AG04450 (cell line): ENCODE data around the gene ROMO1. TPM values are rescaled to one million over a fixed set of nuclear protein-coding genes. Genes with fewer than 3 reads are reported as not detected.
"Not testable (repeated sequence)": the region's sequence is repeated elsewhere in the genome, so short reads cannot be mapped to it uniquely, and the experiment has no call there.

Experiments
- CTCF ChIA-PET: fragments of 300-600, 350-600 bp; formaldehyde crosslinking; extraction: SDS; loops from one replicate; lab custom pipeline; 2022; ENCODE audit warnings: antibody characterized with exemption, inconsistent platforms; lab: Charles Lee
- POLR2A ChIA-PET: fragments of 350-600 bp; formaldehyde crosslinking; extraction: SDS; loops from one replicate; lab custom pipeline; 2021; ENCODE audit warnings: antibody characterized with exemption, inconsistent platforms; lab: Yijun Ruan, JAX
- DNase-seq: peaks from one replicate; pipeline ENCODE4 v3.0.0-alpha.2; 2011; ENCODE audit warnings: low read depth, low spot score
- H3K27ac ChIP-seq: one replicate; pipeline ENCODE4 v1.5.1; 2012; ENCODE audit warnings: low read depth, low read length, control low read depth
- H3K27me3 ChIP-seq: one replicate; pipeline ENCODE4 v1.6.0; 2012; ENCODE audit warnings: low read length; ENCODE audit not compliant: control insufficient read depth, insufficient read depth
- H3K4me3 ChIP-seq: 2 replicates; pipeline ENCODE4 v1.5.1; 2011; ENCODE audit warnings: mild to moderate bottlenecking, low read depth, low read length, control low read depth
- H3K9me3 ChIP-seq: 2 replicates; pipeline ENCODE4 v1.5.1; 2012; ENCODE audit warnings: low read length; ENCODE audit not compliant: control insufficient read depth, insufficient read depth
- polyA plus RNA-seq: library from polyadenylated mRNA; depleted of rRNA; stranded (reverse); fragments of >200 nt; gene quantifications from 2 replicates; pipeline ENCODE4 v1.2.3, GENCODE V29; 2011
- TF ChIP-seq, protein P1 (sequence below): IDR thresholded peaks from 2 replicates; pipeline ENCODE4 v1.5.1; 2011; ENCODE audit warnings: low read depth, low read length, control low read depth, inconsistent platforms

Gene ROMO1
- polyA plus RNA-seq, 1 experiment: 177 TPM

DNA sequence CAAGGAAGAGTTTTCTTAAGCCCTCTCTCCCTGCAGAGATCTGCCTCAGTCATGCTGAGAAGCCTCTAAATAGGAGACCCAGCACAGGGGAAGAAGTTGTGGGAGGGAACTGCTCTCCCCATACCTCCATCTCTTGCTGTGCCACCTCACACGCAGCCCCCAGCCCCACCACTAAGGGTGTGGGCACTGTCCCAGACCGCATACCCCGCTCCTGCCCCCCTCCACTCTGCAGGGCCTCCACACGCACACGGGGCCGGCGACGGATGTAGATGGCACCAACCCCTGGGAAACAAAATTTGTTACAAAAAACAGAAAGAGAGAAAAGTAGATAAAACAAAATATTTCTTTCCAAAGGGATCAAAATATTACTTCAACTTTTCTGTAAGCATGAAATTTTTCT lies 24.3 kb upstream of the ROMO1 start:
- Histone ChIP-seq H3K27me3 (no peaks in the 10 kb centered on the region), H3K9me3 (no peaks in the 10 kb centered on the region), H3K4me3 (no peak overlapping the region), H3K27ac (no peak overlapping the region)
- TF ChIP-seq, protein P1, sequence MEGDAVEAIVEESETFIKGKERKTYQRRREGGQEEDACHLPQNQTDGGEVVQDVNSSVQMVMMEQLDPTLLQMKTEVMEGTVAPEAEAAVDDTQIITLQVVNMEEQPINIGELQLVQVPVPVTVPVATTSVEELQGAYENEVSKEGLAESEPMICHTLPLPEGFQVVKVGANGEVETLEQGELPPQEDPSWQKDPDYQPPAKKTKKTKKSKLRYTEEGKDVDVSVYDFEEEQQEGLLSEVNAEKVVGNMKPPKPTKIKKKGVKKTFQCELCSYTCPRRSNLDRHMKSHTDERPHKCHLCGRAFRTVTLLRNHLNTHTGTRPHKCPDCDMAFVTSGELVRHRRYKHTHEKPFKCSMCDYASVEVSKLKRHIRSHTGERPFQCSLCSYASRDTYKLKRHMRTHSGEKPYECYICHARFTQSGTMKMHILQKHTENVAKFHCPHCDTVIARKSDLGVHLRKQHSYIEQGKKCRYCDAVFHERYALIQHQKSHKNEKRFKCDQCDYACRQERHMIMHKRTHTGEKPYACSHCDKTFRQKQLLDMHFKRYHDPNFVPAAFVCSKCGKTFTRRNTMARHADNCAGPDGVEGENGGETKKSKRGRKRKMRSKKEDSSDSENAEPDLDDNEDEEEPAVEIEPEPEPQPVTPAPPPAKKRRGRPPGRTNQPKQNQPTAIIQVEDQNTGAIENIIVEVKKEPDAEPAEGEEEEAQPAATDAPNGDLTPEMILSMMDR: no peak
- ChIA-PET CTCF (no interaction called here), POLR2A (no interaction called here)
- DNase-seq: no peak

DNA sequence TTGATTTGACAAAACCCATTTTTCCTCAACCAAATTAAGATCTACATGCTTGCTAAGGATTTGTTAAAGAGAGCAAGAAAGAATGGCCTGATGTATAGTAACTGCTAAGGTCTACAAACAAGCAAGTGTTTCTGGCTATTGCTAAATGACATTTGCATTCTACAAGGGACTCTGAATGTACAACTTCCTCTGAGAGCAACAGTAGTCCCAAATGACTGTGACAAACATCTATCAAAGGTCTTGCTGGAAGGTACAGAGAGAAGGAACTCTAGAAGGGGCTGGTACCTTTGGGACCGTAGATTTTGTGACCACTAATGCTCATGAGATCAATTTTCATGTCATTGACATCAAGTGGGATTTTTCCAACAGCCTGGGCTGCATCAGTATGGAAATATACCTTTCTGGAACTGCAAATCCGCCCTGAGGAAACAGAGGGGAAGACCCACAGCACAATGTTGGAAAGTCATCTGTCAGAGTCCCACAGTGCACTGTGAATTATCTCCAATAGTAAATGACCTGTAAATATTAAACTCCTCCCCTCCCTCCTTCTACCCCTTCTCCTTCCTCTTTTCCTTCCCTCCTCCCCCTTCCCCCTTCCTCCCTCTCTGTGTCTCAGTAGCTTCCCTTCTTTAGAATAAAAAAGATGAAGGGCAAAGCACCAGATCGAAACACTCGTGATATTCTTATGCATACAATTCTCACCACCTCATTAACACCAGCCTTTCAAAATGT lies 18.6 kb upstream of the ROMO1 start:
- Histone ChIP-seq H3K4me3 (no peak overlapping the region), H3K27ac (no peak overlapping the region), H3K9me3 (no peaks in the 10 kb centered on the region), H3K27me3 (no peaks in the 10 kb centered on the region)
- TF ChIP-seq, protein P1: no peak
- CTCF ChIA-PET: interaction anchor here (0.6 kb wide), 1 partner anchor 450 kb away, joined by 4 read pairs; no protein-coding TSS in a partner anchor
- no peak for DNase-seq
- POLR2A ChIA-PET: no interaction called here

- Histone ChIP-seq H3K4me3 (no peak overlapping the region), H3K9me3 (no peaks in the 10 kb centered on the region), H3K27me3 (no peaks in the 10 kb centered on the region), H3K27ac (no peak overlapping the region)
- CTCF ChIA-PET: no interaction called here
- POLR2A ChIA-PET: no interaction called here
- TF ChIP-seq, protein P1: no peak
- no peak for DNase-seq
Observed at GRCh38 chr20:35681960-35682359, 17.2 kb upstream of the ROMO1 start.

DNA sequence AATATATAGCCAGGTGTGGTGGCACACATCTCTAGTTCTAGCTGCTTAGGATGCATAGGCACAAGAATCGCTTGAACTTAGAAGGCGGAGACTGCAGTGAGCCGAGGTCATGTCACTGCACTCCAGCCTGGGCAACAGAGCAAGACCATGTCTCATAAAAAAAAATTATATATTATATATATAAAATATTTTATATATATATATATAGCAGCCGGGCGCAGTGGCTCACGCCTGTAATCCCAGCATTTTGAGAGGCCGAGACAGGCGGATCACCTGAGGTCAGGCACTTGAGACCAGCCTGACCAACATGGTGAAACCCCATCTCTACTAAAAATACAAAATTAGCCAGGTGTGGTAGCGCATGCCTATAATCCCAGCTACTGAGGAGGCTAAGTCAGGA lies 13.8 kb upstream of the ROMO1 start:
- POLR2A ChIA-PET: interaction anchor here (0.6 kb wide), 1 partner anchor 12 kb away, joined by 7 read pairs; no protein-coding TSS in a partner anchor
- H3K27ac ChIP-seq, H3K27me3 ChIP-seq, H3K9me3 ChIP-seq, H3K4me3 ChIP-seq, CTCF ChIA-PET, DNase-seq: not testable (repeated sequence)

- H3K27ac ChIP-seq, H3K27me3 ChIP-seq, H3K9me3 ChIP-seq, CTCF ChIA-PET, H3K4me3 ChIP-seq, DNase-seq: not testable (repeated sequence)
- POLR2A ChIA-PET: interaction anchor here (0.6 kb wide), 2 partner anchors 11 to 129 kb away, joined by 3 to 4 read pairs; no protein-coding TSS in a partner anchor
Observed at GRCh38 chr20:35686872-35687271, 12.3 kb upstream of the ROMO1 start.

DNA sequence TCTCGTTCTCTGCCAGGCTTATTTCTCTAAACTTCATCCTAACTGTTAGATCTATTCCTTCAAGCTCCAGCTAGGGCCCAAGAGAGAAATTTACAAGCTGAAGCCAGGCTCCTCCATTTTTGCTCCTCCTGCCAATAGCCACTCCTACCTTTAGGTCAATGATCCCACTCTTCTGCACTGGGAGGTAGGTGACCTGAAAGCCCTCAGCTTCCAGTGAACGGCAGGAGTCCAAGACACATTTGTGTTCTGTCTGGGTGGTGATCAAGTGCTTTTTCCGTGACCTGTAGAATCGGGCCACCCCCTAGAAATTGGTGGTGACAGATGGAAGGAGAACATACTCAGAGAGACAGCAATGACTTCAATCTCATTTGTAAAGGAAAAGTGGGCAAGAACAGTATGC lies 8.9 kb upstream of the ROMO1 start:
- POLR2A ChIA-PET: no interaction called here
- CTCF ChIA-PET: no interaction called here
- no peak overlapping the region for H3K27ac ChIP-seq
- TF ChIP-seq, protein P1: no peak
- no peaks in the 10 kb centered on the region; the same call in 1 of the 2 replicates for H3K9me3 ChIP-seq
- no peak for DNase-seq
- no peak overlapping the region for H3K4me3 ChIP-seq
- H3K27me3 ChIP-seq: no peaks in the 10 kb centered on the region
